ENCODE results near the gene CNR2.
"Not testable (repeated sequence)": the region's sequence is repeated elsewhere in the genome, so short reads cannot be mapped to it uniquely, and the experiment has no call there.

Gene CNR2

GRCh38 chr1:23847482-23848095, 65.6 kb downstream of the CNR2 start:
- not testable (repeated sequence) for DNase-seq (ENCODE audit: low read depth, low spot score); H3K27ac ChIP-seq

- DNase-seq (ENCODE audit: low read depth, low spot score) = no peak
- H3K27ac ChIP-seq = no peak overlapping the region
Observed at GRCh38 chr1:23845163-23845562, 68.0 kb downstream of the CNR2 start.

- H3K27ac ChIP-seq = no peak overlapping the region
- DNase-seq (ENCODE audit: low read depth, low spot score) = no peak
Observed at GRCh38 chr1:23843644-23844043, 69.5 kb downstream of the CNR2 start.

- no peak for DNase-seq (ENCODE audit: low read depth, low spot score)
- no peak overlapping the region for H3K27ac ChIP-seq
Observed at GRCh38 chr1:23838401-23838866, 74.7 kb downstream of the CNR2 start.

- DNase-seq (ENCODE audit: low read depth, low spot score) = no peak
- H3K27ac ChIP-seq = no peak overlapping the region
Observed at GRCh38 chr1:23837908-23838307, 75.3 kb downstream of the CNR2 start.

GRCh38 chr1:23836037-23836436, 77.1 kb downstream of the CNR2 start:
- H3K27ac ChIP-seq = no peak overlapping the region
- DNase-seq (ENCODE audit: low read depth, low spot score) = no peak

GRCh38 chr1:23834156-23834555, 79.0 kb downstream of the CNR2 start:
- not testable (repeated sequence) for H3K27ac ChIP-seq; DNase-seq (ENCODE audit: low read depth, low spot score)

- no peak for DNase-seq (ENCODE audit: low read depth, low spot score)
- no peak overlapping the region for H3K27ac ChIP-seq
Observed at GRCh38 chr1:23827717-23828116, 85.4 kb downstream of the CNR2 start.

GRCh38 chr1:23826590-23826989, 86.6 kb downstream of the CNR2 start:
- not testable (repeated sequence) for DNase-seq (ENCODE audit: low read depth, low spot score); H3K27ac ChIP-seq

GRCh38 chr1:23825762-23826522, 87.2 kb downstream of the CNR2 start:
- peak overlapping the region; percentile 63 for H3K27ac ChIP-seq
- DNase-seq (ENCODE audit: low read depth, low spot score) = no peak

- peak; percentile 34 for DNase-seq (ENCODE audit: low read depth, low spot score)
- H3K27ac ChIP-seq = peak within 1 kb of the TSS; percentile 63
Observed at GRCh38 chr1:23825076-23825761, 87.9 kb downstream of the CNR2 start, which contains the start of gene HMGCL. Gene HMGCL, minus strand, starts transcription at chr1:23825429. Its CDS starts 14 bp downstream, at chr1:23825415.

- H3K27ac ChIP-seq = peak overlapping the region; percentile 63
- no peak for DNase-seq (ENCODE audit: low read depth, low spot score)
Observed at GRCh38 chr1:23824711-23825075, 88.5 kb downstream of the CNR2 start.

- DNase-seq (ENCODE audit: low read depth, low spot score) = no peak
- H3K27ac ChIP-seq = no peak overlapping the region
Observed at GRCh38 chr1:23823767-23824166, 89.4 kb downstream of the CNR2 start.
